ENCODE measurements around the gene C22orf23.

The C22orf23 gene

DNA sequence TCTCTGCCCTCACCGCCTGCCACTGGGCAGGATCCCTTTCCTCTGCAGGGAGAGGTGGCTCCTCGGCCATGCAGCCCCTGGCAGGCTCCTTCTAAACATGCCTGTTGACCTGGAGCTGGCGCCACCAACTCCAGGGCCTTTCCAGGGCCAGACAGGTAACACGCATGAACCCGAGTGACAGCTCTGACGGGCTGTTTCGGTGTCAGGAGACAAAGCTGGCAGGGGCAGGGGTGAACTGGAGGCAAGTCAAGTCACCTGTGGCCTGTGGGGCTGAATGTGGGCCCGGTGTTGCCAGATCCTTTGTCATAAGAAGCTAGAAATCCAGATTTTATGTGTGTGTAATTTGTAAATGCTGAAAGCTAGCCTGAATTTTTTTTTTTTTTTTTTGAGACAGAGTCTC, 11.3 kb downstream of the C22orf23 start:
- Histone ChIP-seq H3K4me3 (no peak overlapping the region), H3K9me3 (no peaks in the 10 kb centered on the region), H3K27me3 (no peaks in the 10 kb centered on the region), H4K20me1 (no peaks in the 10 kb centered on the region), H3K4me1 (peaks cover 46% of the 10 kb centered on the region), H3K9ac (peak overlapping the region; percentile 56; the same call in 1 of the 2 replicates), H3K27ac (peak overlapping the region; percentile 81), H3K36me3 (peaks cover 59% of the 10 kb centered on the region), H3K4me2 (peak overlapping the region; percentile 84)
- no peak for TF ChIP-seq Cebpa-rat (IDR thresholded peaks at IDR 0.05)

DNA sequence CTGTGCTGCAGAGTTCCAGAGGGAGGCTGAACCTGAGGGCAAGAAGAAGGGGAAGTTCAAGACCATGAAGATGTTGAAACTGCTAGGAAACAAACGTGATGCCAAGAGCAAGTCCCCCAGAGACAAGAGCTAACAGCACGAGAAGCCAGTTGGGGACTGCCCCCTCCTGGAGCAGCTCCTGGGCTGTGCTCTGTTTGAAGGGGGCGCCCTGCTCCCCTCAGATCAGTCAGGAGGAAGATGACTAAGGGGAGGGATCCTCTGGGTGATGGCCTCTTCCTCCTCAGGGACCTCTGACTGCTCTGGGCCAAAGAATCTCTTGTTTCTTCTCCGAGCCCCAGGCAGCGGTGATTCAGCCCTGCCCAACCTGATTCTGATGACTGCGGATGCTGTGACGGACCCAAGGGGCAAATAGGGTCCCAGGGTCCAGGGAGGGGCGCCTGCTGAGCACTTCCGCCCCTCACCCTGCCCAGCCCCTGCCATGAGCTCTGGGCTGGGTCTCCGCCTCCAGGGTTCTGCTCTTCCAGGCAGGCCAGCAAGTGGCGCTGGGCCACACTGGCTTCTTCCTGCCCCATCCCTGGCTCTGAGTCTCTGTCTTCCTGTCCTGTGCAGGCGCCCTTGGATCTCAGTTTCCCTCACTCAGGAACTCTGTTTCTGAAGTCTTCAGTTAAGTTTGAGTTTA, 12.6 kb downstream of the C22orf23 start:
- Histone ChIP-seq H3K36me3 (peaks cover 70% of the 10 kb centered on the region), H3K9me3 (no peaks in the 10 kb centered on the region), H3K27ac (peak overlapping the region; percentile 81), H3K4me3 (peak overlapping the region; percentile 35), H3K9ac (peak overlapping the region; percentile 56), H3K27me3 (no peaks in the 10 kb centered on the region), H3K4me2 (peak overlapping the region; percentile 84), H3K4me1 (peaks cover 59% of the 10 kb centered on the region), H4K20me1 (peaks cover 4% of the 10 kb centered on the region; the same call in 1 of the 2 replicates)
- 0 out of 2 replicates have a peak, but pooled peaks have one; percentile 37 for TF ChIP-seq Cebpa-rat (IDR thresholded peaks at IDR 0.05)

DNA sequence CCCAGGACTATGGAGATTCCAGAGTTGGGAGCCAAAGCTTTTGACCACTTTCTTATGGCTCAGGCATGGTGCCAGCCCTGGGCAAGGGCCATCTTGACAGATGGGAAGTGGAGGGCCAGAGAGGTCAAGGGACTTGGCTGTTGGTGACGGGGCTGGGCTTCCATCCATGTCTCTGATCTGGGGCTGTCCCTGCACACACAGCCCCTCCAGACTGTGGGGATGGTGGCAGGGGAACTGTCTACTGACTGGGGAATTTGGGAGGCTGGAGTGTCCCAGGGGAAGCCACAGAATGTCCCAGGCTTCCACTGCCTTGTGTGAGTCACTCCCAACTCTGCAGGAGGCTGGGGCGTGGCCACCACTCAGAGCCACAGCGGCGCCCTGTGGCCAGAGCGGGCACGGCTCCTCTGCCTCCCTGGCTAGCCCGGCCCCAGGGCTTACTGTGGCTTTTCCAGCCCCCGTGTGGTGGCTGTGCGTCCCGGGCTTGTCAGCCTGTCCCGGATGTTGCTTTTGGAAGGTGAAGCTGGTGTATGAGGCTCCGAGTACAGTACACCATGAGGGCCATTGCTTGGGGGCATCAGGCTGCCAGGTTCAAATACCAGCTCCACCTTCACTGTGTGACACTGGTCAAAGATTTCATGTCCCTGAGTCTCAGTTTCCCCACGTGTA, 19.6 kb downstream of the C22orf23 start:
- no peak overlapping the region for H3K4me3 ChIP-seq

DNA sequence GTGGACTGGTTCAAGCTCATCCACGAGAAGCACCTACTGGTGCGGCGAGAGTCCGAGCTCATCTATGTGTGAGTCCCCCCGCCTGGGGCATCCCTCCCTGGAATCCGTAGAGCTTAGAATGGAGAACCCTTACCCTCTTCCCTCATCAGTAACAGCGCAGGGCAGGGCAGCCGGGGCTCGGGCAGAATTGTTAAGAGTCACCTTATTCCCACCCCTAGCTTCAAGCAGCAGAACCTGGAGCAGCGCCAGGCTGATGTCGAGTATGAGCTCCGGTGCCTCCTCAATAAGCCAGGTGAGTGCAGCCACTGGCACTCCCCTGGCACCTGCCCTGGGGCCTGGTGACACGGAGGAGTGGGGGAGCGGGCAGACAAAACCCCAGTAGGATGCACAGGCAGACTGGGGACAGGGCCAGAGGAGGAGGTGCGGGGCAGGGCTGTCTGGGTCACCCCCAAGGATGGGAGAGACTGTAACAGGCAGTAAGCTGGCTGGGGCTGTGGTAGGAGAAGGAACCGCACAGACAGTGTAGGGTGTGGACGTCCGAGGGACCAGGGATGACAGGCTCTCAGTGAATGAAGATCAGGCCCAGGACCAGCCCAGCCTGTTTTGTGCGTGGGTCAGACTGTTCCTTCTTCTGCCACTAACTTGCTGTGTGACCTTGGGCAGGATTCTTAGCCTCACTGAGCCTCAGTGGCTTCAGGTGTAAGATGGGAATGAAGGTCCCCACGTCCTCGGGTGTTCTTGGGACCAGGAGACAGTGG, 20.4 kb downstream of the C22orf23 start:
- H3K27me3 ChIP-seq: no peaks in the 10 kb centered on the region
- peak overlapping the region; percentile 99 for H3K4me2 ChIP-seq
- no peaks in the 10 kb centered on the region for H3K9me3 ChIP-seq
- peak overlapping the region; percentile 84 for H3K27ac ChIP-seq
- peaks cover 98% of the 10 kb centered on the region for H3K4me1 ChIP-seq
- H3K9ac ChIP-seq: peak overlapping the region; percentile 68
- 0 out of 2 replicates have a peak overlapping the region, but pooled peaks have one; percentile 34 for H3K4me3 ChIP-seq
- H3K36me3 ChIP-seq: peaks cover 57% of the 10 kb centered on the region
- H4K20me1 ChIP-seq: peaks cover 60% of the 10 kb centered on the region
- no peak for TF ChIP-seq Cebpa-rat (IDR thresholded peaks at IDR 0.05)

More for the DNA sequence above, 19.6 kb downstream of the C22orf23 start:
- Histone ChIP-seq H4K20me1 (peaks cover 53% of the 10 kb centered on the region), H3K4me2 (peak overlapping the region; percentile 99), H3K9me3 (no peaks in the 10 kb centered on the region), H3K9ac (peak overlapping the region; percentile 68; the same call in 1 of the 2 replicates), H3K4me1 (peaks cover 94% of the 10 kb centered on the region), H3K36me3 (peaks cover 55% of the 10 kb centered on the region), H3K27ac (peak overlapping the region; percentile 84; the same call in 1 of the 2 replicates), H3K27me3 (no peaks in the 10 kb centered on the region)
- TF ChIP-seq Cebpa-rat (IDR thresholded peaks at IDR 0.05): no peak

DNA sequence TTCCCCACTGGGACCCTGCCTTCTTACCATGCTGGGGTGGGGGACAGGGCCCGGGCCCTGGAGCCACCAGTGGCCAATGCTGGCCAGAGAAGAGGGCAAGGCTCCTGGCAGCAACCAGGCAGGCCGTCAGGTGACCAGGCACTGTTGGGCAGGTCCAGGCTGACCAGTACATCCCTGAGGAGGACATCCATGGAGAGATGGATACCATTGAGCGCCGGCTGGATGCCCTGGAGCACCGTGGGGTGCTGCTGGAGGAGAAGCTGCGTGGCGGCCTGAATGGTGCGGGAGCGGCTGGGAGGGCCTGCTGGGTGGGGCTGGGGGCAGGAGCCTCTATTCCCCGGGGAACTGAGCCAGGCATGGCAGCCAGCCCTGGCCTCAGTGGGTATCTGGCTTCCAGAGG, 21.0 kb downstream of the C22orf23 start:
- Histone ChIP-seq H3K4me3 (0 out of 2 replicates have a peak overlapping the region, but pooled peaks have one; percentile 34), H3K9me3 (no peaks in the 10 kb centered on the region), H4K20me1 (peaks cover 66% of the 10 kb centered on the region), H3K9ac (peak overlapping the region; percentile 68), H3K4me1 (peaks cover 98% of the 10 kb centered on the region), H3K27me3 (no peaks in the 10 kb centered on the region), H3K4me2 (peak overlapping the region; percentile 99), H3K27ac (peak overlapping the region; percentile 84), H3K36me3 (peaks cover 57% of the 10 kb centered on the region)
- TF ChIP-seq Cebpa-rat (IDR thresholded peaks at IDR 0.05): no peak

DNA sequence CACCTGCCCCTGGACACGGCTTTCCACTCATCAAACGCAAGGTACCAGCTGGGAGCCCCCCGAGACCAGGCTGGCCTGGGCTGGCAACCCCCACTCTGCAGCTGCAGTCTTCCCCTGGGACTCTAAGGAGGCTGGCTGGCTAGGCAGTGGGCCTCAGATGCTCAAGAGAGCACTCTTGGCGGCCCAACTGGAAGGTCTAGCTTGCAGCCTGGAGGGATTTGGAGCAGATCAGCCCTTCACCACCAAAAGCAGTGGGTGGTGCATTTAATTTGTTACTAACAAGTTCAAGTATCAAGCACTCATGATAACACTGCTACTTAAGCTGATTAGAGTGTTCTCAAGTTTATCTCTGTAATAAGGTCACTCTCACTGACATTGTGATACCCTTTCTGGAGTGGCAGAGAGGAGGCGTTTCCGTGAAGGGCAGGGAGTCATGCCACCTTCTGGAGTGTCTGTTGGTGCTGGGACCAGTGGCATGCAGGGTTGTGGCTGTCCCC, 21.5 kb downstream of the C22orf23 start:
- Histone ChIP-seq H3K9me3 (no peaks in the 10 kb centered on the region), H3K4me3 (0 out of 2 replicates have a peak overlapping the region, but pooled peaks have one; percentile 34), H3K4me2 (peak overlapping the region; percentile 99), H3K9ac (peak overlapping the region; percentile 68), H3K4me1 (peaks cover 98% of the 10 kb centered on the region), H3K27ac (peak overlapping the region; percentile 84), H4K20me1 (peaks cover 70% of the 10 kb centered on the region), H3K36me3 (peaks cover 53% of the 10 kb centered on the region), H3K27me3 (no peaks in the 10 kb centered on the region)
- no peak for TF ChIP-seq Cebpa-rat (IDR thresholded peaks at IDR 0.05)

DNA sequence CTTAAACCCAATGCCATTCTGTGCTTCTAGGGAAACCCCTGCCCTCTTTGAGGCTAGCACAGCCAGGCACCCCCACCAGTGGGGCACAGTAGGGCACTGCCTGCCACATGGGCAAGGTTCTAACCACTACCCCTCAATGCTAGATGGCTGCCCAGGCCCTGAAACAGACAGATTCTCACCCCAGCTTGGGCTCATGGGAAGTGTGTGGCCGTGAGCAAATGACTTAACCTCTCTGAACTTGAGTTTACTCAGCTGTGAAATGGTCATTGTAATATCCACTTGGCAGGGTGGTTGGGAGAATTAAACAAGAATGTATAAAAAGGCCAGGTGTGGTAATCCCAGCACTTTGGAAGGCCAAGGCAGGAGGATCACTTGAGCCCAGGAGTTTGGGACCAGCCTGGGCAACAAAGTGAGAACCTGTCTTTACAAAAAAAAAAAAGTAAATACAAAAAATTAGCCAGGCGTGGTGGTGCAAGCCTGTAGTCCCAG, 22.4 kb downstream of the C22orf23 start:
- Histone ChIP-seq H3K4me3 (peak overlapping the region; percentile 47; the same call in 1 of the 2 replicates), H3K4me1 (peaks cover 98% of the 10 kb centered on the region), H3K27ac (peak overlapping the region; percentile 84), H3K4me2 (peak overlapping the region; percentile 99), H3K9ac (peak overlapping the region; percentile 68; the same call in 1 of the 2 replicates), H3K36me3 (peaks cover 43% of the 10 kb centered on the region), H3K27me3 (no peaks in the 10 kb centered on the region), H3K9me3 (no peaks in the 10 kb centered on the region), H4K20me1 (peaks cover 70% of the 10 kb centered on the region)
- TF ChIP-seq Cebpa-rat (IDR thresholded peaks at IDR 0.05): no peak

DNA sequence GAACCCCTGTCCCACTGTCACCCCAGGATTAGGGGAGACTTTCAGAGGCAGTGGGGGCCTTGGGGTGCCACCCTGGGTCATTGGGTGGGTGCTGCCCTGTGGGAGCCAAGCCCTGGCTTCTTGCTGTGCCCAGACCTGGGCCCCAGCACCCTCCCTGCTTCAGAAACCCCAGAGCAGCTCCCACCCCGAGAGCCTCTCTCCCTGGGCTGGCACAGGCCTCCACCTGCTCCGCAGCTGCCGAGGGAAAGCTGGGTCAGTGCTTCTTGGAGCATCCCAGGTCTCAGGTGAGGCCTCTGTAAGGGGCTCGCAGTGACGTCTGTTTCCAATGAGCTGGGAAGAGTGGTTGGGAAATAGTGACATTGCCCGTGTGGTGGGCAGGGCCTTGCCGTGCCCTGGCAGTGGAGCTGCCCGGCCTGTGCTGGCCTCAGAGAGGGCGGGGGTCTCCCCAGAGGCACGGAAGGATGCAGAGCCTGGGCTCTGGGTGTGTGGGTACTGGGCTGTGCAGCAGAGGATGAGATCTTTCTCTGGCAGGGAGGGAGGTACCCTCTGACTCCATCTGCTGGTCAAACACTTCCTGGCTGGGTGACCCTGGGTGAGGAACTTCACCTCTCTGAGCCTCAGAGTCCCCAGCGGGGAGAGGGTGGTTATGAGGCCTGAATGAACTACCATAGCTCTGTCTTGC, 23.0 kb downstream of the C22orf23 start:
- Histone ChIP-seq H3K4me2 (peak overlapping the region; percentile 99), H3K27me3 (no peaks in the 10 kb centered on the region), H3K27ac (peak overlapping the region; percentile 84), H3K9me3 (no peaks in the 10 kb centered on the region), H3K36me3 (peaks cover 43% of the 10 kb centered on the region), H4K20me1 (peaks cover 68% of the 10 kb centered on the region), H3K4me1 (peaks cover 98% of the 10 kb centered on the region), H3K4me3 (peak overlapping the region; percentile 47; the same call in 1 of the 2 replicates), H3K9ac (peak overlapping the region; percentile 68)
- no peak for TF ChIP-seq Cebpa-rat (IDR thresholded peaks at IDR 0.05)
